ENCODE results near the gene DCD.
"Not testable (repeated sequence)": the region's sequence is repeated elsewhere in the genome, so short reads cannot be mapped to it uniquely, and the experiment has no call there.

DCD gene

DNA sequence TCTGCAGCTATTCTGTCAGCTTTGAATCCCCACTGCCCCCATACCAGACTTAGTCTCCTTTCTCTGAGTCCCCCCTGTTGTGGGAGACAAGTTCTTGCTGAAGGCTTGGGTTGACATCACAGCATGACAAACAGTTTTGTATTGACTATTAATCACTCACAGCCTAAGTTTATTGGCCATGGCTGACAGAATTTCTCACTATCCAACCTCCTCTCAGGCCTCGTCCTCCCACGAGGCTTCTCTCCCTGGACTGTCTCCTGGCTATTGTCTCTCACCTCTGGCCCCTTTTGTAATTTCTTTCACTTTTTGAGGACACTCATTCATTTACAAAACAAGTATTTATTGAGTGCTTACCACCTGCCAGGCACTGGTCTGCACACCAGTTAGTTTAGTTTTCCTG, 35.2 kb upstream of the DCD start:
- TF ChIP-seq, protein P1, sequence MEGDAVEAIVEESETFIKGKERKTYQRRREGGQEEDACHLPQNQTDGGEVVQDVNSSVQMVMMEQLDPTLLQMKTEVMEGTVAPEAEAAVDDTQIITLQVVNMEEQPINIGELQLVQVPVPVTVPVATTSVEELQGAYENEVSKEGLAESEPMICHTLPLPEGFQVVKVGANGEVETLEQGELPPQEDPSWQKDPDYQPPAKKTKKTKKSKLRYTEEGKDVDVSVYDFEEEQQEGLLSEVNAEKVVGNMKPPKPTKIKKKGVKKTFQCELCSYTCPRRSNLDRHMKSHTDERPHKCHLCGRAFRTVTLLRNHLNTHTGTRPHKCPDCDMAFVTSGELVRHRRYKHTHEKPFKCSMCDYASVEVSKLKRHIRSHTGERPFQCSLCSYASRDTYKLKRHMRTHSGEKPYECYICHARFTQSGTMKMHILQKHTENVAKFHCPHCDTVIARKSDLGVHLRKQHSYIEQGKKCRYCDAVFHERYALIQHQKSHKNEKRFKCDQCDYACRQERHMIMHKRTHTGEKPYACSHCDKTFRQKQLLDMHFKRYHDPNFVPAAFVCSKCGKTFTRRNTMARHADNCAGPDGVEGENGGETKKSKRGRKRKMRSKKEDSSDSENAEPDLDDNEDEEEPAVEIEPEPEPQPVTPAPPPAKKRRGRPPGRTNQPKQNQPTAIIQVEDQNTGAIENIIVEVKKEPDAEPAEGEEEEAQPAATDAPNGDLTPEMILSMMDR (IDR thresholded peaks at IDR 0.05; ENCODE audit: extremely low read depth, missing control alignments), result no peak
- DNase-seq (ENCODE audit: low spot score), result no peak

DNA sequence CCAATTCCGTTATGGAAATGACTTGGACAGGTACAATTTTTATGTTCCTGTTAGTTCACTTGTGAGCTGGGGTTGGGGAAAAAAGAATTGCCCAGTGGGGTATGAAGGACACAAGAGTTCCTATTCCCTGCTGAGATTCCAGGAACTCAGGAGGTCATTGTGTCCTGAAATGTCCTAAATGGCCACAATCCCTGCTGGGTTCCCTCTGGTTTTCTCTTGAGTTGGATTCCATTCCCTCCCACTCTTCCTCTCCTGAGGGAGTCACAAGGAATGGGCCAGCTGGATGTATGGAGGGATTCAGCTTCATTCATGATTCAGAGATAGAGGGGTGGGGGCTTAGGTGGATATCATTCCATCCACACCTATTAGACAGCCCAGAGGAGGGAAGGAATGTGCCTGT, 34.5 kb upstream of the DCD start:
- no peak for DNase-seq (ENCODE audit: low spot score)
- TF ChIP-seq, protein P1 (IDR thresholded peaks at IDR 0.05; ENCODE audit: extremely low read depth, missing control alignments), result no peak

GRCh38 chr12:54680374-54680773, 32.2 kb upstream of the DCD start:
- peak; percentile 39 for DNase-seq (ENCODE audit: low spot score)
- TF ChIP-seq, protein P1 (IDR thresholded peaks at IDR 0.05; ENCODE audit: extremely low read depth, missing control alignments), result no peak

- no peak for DNase-seq (ENCODE audit: low spot score)
- TF ChIP-seq, protein P1 (IDR thresholded peaks at IDR 0.05; ENCODE audit: extremely low read depth, missing control alignments), result no peak
Observed at GRCh38 chr12:54678131-54678530, 30.0 kb upstream of the DCD start.

GRCh38 chr12:54667945-54668344, 19.8 kb upstream of the DCD start:
- no peak for DNase-seq (ENCODE audit: low spot score)
- TF ChIP-seq, protein P1 (IDR thresholded peaks at IDR 0.05; ENCODE audit: extremely low read depth, missing control alignments), result no peak

DNA sequence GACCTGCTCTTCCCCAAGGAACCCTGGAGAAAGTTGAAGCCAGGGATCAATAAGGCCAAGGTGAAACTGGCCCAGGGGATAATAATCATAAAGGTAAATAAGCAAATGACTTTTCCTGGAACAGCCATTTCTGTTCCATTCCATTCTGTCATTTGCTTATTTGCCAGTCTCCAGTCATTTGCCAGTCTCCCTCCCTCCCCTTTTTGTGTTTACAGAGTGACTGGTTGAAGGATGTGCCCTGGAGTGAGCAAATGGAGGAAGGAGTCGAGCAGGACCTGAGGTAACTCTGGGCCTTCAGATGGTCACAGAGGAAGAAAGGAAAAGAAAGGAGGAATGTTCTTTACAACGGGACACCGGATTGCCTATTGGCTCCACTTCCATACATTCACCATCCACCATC, 17.8 kb upstream of the DCD start:
- TF ChIP-seq, protein P1 (IDR thresholded peaks at IDR 0.05; ENCODE audit: extremely low read depth, missing control alignments), result no peak
- no peak for DNase-seq (ENCODE audit: low spot score)

GRCh38 chr12:54665022-54665635, 17.0 kb upstream of the DCD start:
- not testable (repeated sequence) for DNase-seq (ENCODE audit: low spot score)

DNA sequence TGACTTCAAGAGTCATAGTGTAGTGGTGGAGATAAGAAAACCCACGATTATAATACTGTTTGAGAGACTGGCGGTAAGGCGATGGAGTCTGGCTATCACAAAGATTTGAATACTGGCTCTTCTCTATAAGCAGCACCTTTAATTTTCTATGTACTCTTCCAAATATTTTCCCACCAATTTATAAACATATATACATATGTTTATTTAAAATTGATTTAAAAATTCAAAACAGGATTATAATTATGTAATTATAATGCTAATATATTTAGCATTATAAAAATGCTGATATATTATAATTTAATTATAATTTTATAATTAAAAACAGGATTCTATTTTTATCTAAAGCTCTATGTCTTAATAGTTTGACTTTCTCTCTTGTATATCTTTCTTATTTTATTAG, 15.4 kb upstream of the DCD start:
- DNase-seq (ENCODE audit: low spot score), result no peak
- TF ChIP-seq, protein P1 (IDR thresholded peaks at IDR 0.05; ENCODE audit: extremely low read depth, missing control alignments), result no peak

Measured in GM20000 (cell line).